Measurements from ENCODE around the gene CUX1.

CUX1 gene

GRCh38 chr7:101898106-101898505 is 80.7 kb downstream of the CUX1 start:
- TF ChIP-seq NFIC (IDR thresholded peaks at IDR 0.05): no peak
- no peak for TF ChIP-seq TCF12 (IDR thresholded peaks at IDR 0.05; ENCODE audit: low read depth)
- no peak for TF ChIP-seq FOXM1 (IDR thresholded peaks at IDR 0.05; ENCODE audit: borderline replicate concordance, low read depth)
- no peak for TF ChIP-seq TEAD4 (IDR thresholded peaks at IDR 0.05)

- no peak for TF ChIP-seq TEAD4 (IDR thresholded peaks at IDR 0.05)
- TF ChIP-seq EGR1 (IDR thresholded peaks at IDR 0.05): no peak
- TF ChIP-seq REST (IDR thresholded peaks at IDR 0.05; ENCODE audit: low read depth): no peak
- no peak for TF ChIP-seq TAF1 (IDR thresholded peaks at IDR 0.05; ENCODE audit: low read depth)
- no peak for TF ChIP-seq FOXM1 (IDR thresholded peaks at IDR 0.05; ENCODE audit: borderline replicate concordance, low read depth)
- TF ChIP-seq RAD21 (IDR thresholded peaks at IDR 0.05; ENCODE audit: low read depth): no peak
- TF ChIP-seq YY1 (IDR thresholded peaks at IDR 0.05; ENCODE audit: low read depth): no peak
- no peak for TF ChIP-seq NFIC (IDR thresholded peaks at IDR 0.05)
- no peak for TF ChIP-seq EP300 (IDR thresholded peaks at IDR 0.05; ENCODE audit: borderline replicate concordance)
- TF ChIP-seq ZBTB7A (IDR thresholded peaks at IDR 0.05; ENCODE audit: low read depth): no peak
- TF ChIP-seq CREB1 (IDR thresholded peaks at IDR 0.05; ENCODE audit: low read depth): no peak
- TF ChIP-seq CEBPB (IDR thresholded peaks at IDR 0.05): no peak
- no peak for TF ChIP-seq TCF12 (IDR thresholded peaks at IDR 0.05; ENCODE audit: low read depth)
- no peak for TF ChIP-seq USF1 (IDR thresholded peaks at IDR 0.05)
Measured at GRCh38 chr7:101899616-101900015, 82.2 kb downstream of the CUX1 start.

- TF ChIP-seq TEAD4 (IDR thresholded peaks at IDR 0.05) (no peak), YY1 (IDR thresholded peaks at IDR 0.05; ENCODE audit: low read depth) (no peak), NFIC (IDR thresholded peaks at IDR 0.05) (no peak), REST (IDR thresholded peaks at IDR 0.05; ENCODE audit: low read depth) (no peak)
Measured at GRCh38 chr7:101900103-101900502, 82.7 kb downstream of the CUX1 start.

GRCh38 chr7:101901661-101902491 is 84.5 kb downstream of the CUX1 start:
- TF ChIP-seq FOXM1 (IDR thresholded peaks at IDR 0.05; ENCODE audit: borderline replicate concordance, low read depth) (no peak), TCF12 (IDR thresholded peaks at IDR 0.05; ENCODE audit: low read depth) (no peak), TAF1 (IDR thresholded peaks at IDR 0.05; ENCODE audit: low read depth) (no peak), YY1 (IDR thresholded peaks at IDR 0.05; ENCODE audit: low read depth) (no peak), TEAD4 (IDR thresholded peaks at IDR 0.05) (no peak)

- no peak for TF ChIP-seq NFIC (IDR thresholded peaks at IDR 0.05)
- no peak for TF ChIP-seq ZBTB7A (IDR thresholded peaks at IDR 0.05; ENCODE audit: low read depth)
- TF ChIP-seq TCF12 (IDR thresholded peaks at IDR 0.05; ENCODE audit: low read depth): no peak
Measured at GRCh38 chr7:101902680-101903514, 85.5 kb downstream of the CUX1 start.

GRCh38 chr7:101903515-101903868 is 86.1 kb downstream of the CUX1 start:
- no peak for TF ChIP-seq USF1 (IDR thresholded peaks at IDR 0.05)
- no peak for TF ChIP-seq RAD21 (IDR thresholded peaks at IDR 0.05; ENCODE audit: low read depth)
- no peak for TF ChIP-seq FOXM1 (IDR thresholded peaks at IDR 0.05; ENCODE audit: borderline replicate concordance, low read depth)
- TF ChIP-seq REST (IDR thresholded peaks at IDR 0.05; ENCODE audit: low read depth): no peak
- no peak for TF ChIP-seq CREB1 (IDR thresholded peaks at IDR 0.05; ENCODE audit: low read depth)
- TF ChIP-seq TAF1 (IDR thresholded peaks at IDR 0.05; ENCODE audit: low read depth): no peak
- no peak for TF ChIP-seq NFIC (IDR thresholded peaks at IDR 0.05)
- no peak for TF ChIP-seq EP300 (IDR thresholded peaks at IDR 0.05; ENCODE audit: borderline replicate concordance)
- TF ChIP-seq ZBTB7A (IDR thresholded peaks at IDR 0.05; ENCODE audit: low read depth): no peak
- no peak for TF ChIP-seq TCF12 (IDR thresholded peaks at IDR 0.05; ENCODE audit: low read depth)
- TF ChIP-seq MAX (IDR thresholded peaks at IDR 0.05): no peak
- TF ChIP-seq CEBPB (IDR thresholded peaks at IDR 0.05): no peak
- no peak for TF ChIP-seq YY1 (IDR thresholded peaks at IDR 0.05; ENCODE audit: low read depth)
- TF ChIP-seq TEAD4 (IDR thresholded peaks at IDR 0.05): no peak
- TF ChIP-seq EGR1 (IDR thresholded peaks at IDR 0.05): no peak
